ENCODE results near the gene WSCD1.

WSCD1 gene

DNA sequence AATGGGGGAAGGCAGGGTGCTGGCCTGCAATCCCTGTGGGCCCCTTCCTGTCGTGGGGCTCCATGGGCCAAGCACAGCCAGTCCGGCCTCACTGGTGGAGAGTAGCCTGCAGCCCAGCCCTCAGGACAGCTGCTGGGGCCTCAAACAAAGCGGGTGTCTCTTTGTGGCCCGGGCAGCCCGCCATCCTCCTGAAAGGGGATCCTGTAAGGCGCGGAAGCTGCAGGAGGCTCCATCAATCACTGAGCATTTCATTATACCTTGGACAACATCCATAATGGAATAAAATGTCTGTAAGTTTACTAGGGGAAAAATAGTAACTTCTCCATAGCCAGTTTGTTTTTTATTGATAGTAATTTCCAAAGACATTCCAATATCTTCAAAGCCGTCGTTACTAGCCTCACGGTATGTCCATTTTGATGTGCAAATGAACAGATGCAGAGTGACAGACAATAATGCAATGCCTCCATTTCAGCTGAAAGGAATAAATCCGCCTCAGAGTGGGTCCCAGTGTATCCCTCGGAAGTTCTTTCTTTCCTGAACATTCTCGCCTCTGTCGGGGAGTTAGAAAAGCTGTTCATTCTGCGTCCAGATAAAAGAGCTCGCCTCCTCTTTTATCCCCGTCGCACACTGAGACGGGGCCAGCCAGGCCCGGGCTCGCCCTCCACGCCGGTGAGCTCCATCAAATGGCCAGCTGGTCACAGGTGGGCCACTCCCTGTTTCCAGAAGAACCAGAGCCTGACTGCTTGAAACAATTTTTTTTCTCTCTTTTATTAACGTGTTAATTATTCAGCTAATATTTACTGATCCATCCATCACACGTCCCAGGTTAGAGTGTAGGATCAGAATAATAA is 14.4 kb downstream of the WSCD1 start:
- H3K4me3 ChIP-seq (ENCODE audit: low read depth, low read length) = no peak overlapping the region
- TF ChIP-seq, protein P1, sequence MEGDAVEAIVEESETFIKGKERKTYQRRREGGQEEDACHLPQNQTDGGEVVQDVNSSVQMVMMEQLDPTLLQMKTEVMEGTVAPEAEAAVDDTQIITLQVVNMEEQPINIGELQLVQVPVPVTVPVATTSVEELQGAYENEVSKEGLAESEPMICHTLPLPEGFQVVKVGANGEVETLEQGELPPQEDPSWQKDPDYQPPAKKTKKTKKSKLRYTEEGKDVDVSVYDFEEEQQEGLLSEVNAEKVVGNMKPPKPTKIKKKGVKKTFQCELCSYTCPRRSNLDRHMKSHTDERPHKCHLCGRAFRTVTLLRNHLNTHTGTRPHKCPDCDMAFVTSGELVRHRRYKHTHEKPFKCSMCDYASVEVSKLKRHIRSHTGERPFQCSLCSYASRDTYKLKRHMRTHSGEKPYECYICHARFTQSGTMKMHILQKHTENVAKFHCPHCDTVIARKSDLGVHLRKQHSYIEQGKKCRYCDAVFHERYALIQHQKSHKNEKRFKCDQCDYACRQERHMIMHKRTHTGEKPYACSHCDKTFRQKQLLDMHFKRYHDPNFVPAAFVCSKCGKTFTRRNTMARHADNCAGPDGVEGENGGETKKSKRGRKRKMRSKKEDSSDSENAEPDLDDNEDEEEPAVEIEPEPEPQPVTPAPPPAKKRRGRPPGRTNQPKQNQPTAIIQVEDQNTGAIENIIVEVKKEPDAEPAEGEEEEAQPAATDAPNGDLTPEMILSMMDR (IDR thresholded peaks at IDR 0.05; ENCODE audit: borderline replicate concordance, insufficient read depth, low read depth, low read length) = no peak

GRCh38 chr17:6085812-6086211 is 15.6 kb downstream of the WSCD1 start:
- TF ChIP-seq, protein P1 (IDR thresholded peaks at IDR 0.05; ENCODE audit: borderline replicate concordance, insufficient read depth, low read depth, low read length) = no peak
- no peak overlapping the region for H3K4me3 ChIP-seq (ENCODE audit: low read depth, low read length)

- no peak overlapping the region for H3K4me3 ChIP-seq (ENCODE audit: low read depth, low read length)
- TF ChIP-seq, protein P1 (IDR thresholded peaks at IDR 0.05; ENCODE audit: borderline replicate concordance, insufficient read depth, low read depth, low read length) = no peak
Measured at GRCh38 chr17:6086603-6087400, 16.6 kb downstream of the WSCD1 start.

GRCh38 chr17:6088141-6088540 is 18.0 kb downstream of the WSCD1 start:
- no peak overlapping the region for H3K4me3 ChIP-seq (ENCODE audit: low read depth, low read length)

GRCh38 chr17:6090253-6090652 is 20.1 kb downstream of the WSCD1 start:
- TF ChIP-seq, protein P1 (IDR thresholded peaks at IDR 0.05; ENCODE audit: borderline replicate concordance, insufficient read depth, low read depth, low read length) = no peak
- H3K4me3 ChIP-seq (ENCODE audit: low read depth, low read length) = no peak overlapping the region

More at GRCh38 chr17:6088141-6088540, 18.0 kb downstream of the WSCD1 start:
- TF ChIP-seq, protein P1 (IDR thresholded peaks at IDR 0.05; ENCODE audit: borderline replicate concordance, insufficient read depth, low read depth, low read length) = no peak

DNA sequence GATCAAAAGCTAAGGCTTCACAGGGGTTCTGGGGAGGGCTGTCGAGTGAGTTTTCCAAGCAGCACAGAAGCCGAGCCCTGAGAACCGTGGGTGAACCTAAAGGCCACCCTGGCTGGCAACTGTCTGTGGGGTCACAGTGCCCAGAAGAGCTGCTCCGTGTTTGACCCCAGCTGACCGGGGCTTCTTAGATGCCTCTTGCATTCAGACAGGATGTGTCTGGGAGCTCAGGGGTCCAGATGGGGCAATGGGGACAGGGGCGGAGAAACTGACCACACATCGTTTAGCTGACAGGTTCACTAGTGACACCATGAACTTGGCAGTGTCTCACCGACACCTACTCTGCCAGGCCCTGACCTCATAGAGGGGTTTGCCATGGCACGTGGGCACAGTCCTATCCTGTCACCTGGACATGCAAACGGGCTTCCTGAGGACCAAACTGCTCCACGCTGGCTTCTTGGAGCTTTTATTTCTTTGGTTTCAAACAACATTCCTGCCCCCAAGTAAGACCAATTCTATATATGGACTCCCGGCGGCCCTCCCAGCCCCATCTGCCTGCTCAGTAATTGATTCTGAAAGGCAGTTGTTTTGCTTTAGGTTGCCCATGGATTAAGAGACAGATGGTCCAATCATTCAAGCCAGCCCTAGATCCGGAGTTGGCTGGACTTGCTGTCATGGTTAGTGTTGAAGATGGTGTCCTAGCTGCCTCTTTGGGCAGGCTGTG is 22.2 kb downstream of the WSCD1 start:
- no peak overlapping the region for H3K4me3 ChIP-seq (ENCODE audit: low read depth, low read length)
- TF ChIP-seq, protein P1 (IDR thresholded peaks at IDR 0.05; ENCODE audit: borderline replicate concordance, insufficient read depth, low read depth, low read length) = no peak
